UCSD-AML1 (cell line): ENCODE measurements around the gene RSBN1L.
"Not testable (repeated sequence)": the region's sequence is repeated elsewhere in the genome, so short reads cannot be mapped to it uniquely, and the experiment has no call there.

Experiments used
- DNase-seq: peaks from one replicate; lab custom pipeline; 2025; ENCODE audit not compliant: unreplicated experiment; lab: John Stamatoyannopoulos, UW

RSBN1L gene

DNA sequence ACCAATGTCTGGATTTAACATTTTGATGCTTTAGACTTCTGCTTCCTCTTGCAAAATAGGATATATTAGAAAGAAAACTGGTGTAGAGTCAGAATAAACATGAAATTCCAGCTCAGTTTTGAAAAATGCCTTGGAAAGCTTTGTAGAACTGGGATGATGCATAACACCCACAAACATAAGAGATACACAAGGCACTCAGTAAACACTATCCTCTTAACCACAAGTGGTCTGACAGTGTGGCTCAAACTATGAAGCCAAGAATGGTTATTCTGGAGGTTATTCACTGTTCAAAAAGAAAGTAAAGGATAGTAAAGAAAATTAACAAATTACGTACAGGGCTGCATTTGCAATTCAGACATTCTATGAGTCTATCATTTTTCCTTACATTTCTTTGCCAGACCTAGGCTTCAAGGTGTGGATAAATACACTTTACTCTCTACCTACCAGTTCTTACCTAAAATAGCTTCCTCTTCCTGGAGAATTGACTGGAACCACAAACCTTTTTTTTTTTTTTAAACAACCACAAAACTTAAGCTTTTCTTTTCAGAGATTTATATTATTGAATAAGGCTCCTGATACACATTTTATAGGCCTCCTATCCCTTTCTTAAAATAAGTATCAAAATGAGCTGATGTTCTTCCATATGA is 9.0 kb upstream of the RSBN1L start:
- DNase-seq = no peak

DNA sequence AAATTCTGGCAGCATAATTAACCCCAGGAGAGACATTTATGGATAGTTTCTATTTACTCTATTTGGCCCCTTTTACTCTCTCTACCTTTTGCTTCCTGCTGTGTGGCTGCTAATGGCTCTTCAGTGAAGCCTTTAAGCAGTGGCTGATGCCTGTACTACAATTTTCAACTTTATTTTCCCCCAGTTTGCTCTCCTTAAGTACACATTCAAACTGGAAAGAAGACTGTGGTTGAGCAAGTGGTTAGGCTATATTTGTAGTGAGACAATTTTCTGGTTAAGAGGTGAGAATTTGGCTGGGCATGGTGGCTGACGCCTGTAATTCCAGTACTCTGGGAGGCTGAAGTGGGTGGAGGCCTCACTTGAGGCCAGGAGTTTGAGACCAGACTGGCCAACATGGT is 8.5 kb upstream of the RSBN1L start:
- DNase-seq = no peak

DNA sequence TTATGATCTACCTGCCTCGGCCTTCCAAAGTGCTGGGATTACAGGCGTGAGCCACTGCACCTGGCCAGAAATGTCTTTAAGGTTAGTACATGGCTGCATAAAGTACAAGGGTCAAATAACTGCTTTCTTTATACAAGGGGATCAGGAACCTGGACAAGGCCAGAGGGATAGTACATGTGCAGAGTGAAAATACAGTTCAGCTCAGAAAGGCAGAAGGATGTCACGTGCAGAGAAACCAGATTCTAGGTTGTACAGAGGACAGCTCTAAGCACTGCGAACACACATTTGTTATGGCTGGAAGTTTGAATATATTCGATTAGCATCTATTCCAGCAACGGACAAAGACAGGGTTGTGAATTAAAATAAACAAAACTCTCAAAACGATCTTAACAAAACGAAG is 6.0 kb upstream of the RSBN1L start:
- DNase-seq = no peak

DNA sequence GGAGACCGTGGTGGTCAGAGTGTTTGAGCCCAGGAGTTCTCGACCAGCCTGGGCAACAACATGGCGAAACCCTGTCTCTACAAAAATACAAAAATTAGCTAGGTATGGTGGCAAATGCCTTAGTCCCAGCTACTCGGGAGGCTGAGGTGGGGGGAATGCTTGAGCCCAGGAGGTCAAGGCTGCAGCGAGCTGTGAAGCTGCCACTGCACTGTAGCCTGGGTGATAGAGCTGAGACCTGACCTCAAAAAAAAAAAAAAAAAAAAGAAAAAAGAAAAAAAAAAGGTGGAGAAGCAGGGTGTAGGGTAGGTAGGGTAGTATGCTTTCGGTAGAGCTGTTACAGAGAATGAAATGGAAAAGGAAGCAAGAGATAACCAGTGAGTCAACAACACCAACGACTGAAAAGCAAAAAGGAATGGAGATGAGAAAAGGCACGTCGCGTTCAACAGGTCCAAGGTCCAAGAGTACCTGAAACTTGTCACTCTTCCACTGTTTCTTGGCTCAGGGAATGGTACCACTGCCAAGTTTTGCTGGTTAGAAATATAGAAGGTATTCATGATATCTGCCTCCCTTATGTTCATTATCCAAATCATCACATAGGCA is 4.3 kb upstream of the RSBN1L start:
- DNase-seq = no peak

DNA sequence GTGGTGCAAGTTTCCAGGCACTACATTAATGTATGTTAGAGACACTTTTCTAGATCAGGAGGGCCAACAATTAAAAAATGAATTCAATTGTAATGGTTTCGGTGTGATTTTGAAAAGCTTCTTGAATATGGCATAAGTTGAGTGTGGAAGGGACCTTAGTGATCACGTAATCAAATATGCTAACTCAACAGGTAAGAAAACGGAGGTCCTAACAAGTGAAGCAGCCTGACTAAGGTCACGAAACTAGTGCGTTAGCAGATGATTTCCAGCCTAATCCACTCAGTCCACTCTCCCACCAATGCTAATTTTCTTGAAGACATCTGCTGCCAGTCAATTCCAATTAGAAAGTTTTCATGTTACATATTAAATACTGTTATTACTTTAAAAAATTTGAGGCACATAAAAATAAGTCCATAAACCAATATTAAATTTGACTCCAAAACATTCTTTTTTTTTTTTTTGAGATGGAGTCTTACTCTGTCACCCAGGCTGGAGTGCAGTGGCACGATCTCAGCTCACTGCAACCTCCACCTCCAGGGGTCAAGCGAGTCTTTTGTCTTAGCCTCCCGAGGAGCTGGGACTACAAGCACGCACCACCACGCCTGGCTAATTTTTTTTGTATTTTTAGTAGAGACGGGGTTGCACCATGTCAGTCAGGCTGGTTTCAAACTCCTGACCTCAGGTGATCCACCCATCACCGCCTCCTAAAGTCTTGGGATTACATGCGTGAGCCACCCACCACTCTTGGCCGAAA is 2.3 kb upstream of the RSBN1L start:
- no peak for DNase-seq

DNA sequence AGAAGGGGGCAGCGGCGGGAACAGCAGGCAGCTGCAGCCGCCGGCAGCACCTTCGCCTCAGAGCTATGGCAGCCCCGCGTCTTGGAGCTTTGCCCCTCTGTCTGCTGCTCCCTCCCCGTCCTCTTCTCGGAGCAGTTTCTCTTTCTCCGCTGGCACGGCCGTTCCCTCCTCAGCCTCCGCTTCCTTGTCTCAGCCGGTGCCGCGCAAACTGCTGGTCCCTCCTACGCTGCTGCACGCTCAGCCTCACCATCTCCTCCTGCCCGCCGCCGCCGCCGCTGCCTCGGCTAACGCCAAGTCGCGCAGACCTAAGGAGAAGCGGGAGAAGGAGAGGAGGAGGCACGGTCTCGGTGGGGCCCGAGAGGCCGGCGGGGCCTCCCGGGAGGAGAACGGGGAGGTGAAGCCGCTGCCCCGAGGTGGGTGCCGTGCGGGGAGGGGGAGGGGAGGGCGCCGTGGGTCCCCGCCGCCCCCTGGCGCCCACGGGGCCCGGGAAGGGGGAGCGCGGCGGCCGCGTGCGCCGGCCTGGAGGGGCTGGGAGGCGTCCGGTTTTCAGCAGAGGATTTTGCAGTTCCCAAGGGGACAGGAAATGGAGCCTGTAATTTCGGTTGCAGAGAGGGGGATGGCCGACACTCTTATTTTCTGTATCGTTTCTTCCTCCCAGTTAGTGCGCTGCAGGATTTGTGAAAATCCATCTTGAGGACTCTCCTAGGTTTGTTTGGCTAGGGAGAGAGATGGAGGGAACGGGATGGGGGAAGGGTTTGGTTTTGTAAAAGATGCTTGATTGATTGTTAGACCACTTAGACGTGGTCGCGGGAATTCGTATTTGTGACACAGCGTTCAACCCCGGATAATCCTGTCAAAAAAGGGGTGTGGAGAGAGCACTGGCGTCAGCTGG is 630 bp downstream of the RSBN1L start:
- peak; percentile 51 for DNase-seq

DNA sequence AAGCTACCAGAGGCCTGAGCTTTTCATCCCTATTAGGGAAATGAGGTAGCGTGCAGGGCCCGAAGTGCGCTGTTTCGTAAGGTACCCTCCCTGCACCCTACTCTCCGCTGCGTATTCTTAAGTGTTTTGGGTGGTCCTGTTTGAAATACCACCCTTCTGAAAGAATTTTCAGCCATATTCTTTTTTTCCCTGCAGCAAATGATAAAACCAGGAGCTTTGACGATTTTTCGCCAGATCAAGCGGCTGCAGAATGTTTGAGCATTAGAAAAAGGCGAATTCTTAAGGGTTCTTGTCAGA is 1.2 kb downstream of the RSBN1L start:
- DNase-seq = no peak

DNA sequence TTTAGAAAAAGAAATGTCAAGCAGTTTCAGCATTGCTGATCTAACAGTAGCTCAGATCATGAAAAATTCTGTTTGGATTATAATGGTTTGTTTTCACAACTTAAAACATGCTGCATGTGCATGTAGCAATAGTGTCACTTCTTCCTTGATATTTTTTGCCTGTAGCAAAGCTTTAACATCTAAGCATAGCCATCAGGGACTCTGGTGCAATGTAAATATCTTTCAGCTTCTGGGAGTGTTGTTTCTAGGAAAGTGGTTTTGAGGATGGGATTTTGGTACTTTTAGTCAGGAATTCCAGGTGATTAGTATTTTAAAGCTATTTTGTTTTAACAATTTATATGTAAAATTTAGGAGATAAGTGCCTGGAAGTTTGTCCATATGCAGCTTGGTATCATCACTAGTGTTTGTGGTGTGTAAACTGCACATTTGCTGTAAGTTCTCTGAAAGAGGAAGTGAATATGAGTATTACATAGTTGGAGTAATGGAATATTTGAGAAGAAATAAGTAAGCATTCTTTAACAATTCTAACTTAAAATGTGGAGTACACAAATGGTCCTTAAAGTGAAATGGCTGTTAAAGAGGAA is 1.9 kb downstream of the RSBN1L start:
- DNase-seq = no peak

DNA sequence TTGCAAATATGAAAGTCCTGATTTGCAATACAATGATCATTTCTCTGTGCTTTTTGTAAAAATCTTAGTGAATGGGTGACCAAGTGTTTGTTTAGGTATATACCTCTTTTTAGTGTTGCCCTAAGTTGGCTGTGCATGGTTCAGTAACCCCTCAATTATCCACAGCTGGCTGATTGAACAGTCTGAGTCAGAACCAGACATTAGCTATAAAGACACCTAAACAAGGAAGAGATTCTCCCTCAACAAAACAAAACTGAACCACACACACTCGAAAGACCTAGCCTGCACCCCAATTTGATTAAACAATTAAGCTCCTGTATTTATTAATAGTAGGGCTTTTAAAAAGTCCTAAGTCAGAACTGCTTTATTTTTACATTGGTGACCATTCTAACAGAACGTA is 2.8 kb downstream of the RSBN1L start:
- no peak for DNase-seq

DNA sequence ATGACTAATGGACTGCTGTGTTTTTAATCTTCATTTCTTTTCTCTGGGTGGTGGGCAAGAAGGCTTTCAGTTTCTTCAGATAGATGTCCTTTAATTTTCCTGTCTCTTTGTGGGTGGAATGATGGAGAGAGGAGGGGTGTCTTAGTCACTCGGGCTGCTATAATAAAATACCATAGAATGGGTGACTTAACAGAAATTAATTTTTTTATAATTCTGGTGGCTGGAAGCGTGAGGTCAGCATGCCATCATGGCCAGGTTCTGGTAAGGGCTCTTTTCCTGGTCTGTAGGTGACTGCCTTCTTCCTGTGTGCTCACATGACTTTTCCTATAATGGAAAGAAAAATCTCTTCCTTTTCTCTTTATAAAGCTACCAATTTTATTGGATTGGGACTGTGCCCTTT is 6.3 kb downstream of the RSBN1L start:
- no peak for DNase-seq

DNA sequence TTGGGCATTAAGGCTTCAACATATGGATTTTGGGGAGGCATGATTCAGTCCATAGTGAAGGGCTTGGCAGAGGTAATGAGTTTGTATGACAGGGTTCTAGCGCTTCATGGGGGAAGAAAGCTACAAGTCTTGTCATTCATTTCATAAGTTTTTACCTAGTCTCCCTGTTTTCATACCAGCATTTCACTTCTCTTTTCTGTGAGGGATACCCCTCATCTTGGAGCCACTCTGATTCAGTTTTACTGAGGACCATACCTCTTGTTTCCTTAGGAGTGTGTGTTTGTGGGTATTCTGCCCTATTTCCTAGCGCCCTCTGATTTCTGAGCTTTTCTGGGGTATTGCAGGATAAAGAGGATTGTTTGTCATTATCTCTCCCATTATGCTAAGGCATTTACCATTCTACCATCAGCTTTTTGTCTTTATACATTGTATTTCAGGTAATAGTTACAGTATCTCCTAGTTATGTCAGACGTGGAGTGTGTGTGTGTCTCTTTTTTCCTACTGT is 6.8 kb downstream of the RSBN1L start:
- no peak for DNase-seq

DNA sequence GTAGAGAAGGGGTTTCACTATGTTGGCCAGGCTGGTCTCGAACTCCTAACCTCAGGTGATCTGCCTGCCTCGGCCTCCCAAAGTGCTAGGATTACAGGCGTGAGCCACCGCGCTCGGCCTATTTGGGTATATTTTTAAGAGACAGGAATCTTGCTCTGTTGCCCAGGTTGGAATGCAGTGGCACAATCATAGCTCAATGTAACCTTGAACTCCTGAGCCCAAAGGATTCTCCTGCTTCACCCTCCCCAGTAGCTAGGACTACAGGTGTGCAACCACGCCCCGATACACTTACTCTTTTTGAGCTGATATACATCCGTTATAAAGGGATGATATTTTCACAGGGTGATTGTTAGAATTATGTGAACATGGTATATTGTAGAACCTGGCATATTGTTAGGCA is 7.4 kb downstream of the RSBN1L start:
- DNase-seq = not testable (repeated sequence)

DNA sequence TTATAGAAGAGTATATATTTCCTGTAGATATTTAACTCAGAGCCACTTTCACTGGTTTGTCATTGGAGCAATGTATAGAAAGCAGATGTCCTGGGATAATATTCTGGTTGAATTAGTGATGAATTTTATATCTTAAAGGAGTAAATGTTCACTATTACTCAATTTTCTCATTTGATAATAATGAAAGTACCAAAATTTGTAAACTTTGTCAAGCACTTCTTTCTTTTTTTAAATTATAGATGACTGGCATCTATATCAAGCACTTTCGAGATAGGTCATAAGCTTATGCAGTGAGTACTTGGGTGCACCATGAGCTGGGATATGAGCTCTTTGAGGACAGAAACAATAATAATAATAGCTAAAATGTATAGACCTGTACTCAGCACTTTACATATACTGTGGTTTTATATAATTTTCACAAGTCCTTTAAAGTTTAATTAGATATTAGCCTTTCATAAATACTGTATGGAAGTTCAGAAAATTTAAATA is 11.3 kb downstream of the RSBN1L start:
- no peak for DNase-seq

DNA sequence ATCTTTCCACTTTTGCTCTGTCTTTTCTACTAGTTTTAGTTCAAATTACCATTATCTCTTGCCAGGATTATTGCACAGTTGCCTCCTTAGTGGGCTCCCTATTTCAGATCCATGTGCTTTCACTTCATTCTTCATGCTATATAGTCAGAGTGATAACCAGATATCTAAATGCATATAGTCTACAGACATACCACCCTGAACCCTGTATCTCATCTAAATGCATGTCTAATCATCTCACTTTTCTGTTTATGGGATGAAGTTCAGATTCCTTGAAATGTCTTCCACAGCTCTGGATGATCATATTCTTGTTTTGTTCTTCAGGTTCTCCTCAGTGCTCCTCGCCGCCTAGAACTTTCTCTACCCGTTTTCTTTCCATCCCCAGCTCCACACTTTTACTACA is 13.8 kb downstream of the RSBN1L start:
- DNase-seq = no peak

DNA sequence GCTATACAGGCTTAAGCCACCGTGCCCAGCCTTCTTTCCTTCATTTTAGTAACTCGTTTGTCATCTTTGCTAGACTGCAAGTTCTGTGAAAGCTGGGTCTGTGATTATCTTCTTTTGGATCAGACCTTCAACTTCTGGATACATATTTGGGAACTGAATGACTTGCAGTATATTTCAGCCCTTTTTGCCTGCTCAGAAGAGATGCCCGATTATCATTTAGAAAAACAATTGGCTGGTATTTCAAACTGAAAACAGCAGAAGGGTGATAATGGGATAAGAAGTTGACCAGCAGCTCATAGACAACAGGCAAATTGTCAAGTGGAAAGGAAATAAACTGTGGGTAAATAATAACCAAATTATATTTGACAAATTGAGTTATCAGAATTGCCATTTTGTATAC is 14.6 kb downstream of the RSBN1L start:
- no peak for DNase-seq

DNA sequence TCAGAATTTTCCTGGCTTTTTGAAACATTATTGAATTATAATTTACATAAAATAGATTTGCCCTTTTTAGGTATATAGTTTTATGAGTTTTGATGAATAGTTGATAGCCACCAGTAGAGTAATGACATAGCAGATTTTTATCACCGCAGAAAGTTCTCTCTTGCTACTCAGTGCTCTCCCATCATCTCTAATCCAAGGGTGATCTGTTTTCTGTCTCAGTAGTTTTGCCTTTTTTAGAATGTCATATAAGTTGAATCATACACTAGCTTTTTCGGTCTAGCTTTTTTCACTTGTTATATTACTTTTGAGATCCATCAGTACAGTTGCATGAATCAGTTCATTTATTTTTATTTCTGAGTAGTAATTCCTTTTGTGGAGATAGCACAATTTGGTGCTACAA is 17.9 kb downstream of the RSBN1L start:
- DNase-seq = no peak

DNA sequence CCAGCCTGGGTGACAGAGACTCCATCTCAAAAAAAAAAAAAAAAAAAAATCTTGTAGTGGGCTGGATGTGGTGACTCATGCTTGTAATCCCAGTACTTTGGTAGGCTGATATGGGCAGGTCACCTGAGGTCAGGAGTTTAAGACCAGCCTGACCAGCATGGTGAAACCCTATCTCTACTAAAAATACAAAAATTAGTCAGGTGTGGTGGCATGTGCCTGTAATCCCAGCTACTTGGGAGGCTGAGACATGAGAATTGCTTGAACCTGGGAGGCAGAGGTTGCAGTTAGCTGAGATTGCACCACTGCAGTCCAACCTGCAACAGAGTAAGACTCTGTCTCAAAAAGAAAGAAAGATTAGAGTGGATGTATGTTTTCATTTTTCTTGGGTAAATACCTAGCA is 18.7 kb downstream of the RSBN1L start:
- not testable (repeated sequence) for DNase-seq

DNA sequence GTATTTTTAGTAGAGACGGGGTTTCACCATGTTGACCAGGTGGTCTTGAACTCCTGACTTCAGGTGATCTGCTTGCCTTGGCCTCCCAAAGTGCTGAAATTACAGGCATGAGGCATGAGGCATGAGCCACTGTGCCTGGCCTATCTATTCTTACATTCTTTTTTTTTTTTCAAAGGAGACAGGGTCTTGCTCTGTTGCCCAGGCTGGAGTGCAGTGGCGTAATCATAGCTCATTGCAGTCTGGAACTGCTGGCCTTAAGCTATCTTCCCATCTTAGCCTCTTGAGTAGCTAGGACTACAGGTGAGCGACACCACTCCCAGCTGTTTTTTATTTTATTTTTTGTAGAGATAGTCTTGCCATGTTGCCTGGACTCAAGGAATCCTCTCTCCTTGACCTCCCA is 20.5 kb downstream of the RSBN1L start:
- DNase-seq = no peak

DNA sequence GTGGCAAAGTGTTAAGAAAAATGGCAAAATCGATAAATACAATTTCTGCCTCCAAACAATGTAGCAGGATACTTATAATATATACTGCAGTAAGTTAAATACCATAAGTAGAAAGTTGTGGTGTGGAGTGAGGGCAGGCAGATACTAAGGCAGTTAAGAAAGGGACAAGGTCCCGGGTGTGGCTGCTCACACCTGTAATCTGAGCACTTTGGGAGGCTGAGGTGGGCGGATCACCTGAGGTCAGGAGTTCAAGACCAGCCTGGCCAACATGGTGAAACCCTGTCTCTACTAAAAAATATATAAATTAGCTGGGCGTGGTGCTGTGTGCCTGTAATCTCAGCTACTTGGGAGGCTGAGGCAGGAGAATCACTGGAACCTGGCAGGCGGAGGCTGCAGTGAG is 21.3 kb downstream of the RSBN1L start:
- not testable (repeated sequence) for DNase-seq

DNA sequence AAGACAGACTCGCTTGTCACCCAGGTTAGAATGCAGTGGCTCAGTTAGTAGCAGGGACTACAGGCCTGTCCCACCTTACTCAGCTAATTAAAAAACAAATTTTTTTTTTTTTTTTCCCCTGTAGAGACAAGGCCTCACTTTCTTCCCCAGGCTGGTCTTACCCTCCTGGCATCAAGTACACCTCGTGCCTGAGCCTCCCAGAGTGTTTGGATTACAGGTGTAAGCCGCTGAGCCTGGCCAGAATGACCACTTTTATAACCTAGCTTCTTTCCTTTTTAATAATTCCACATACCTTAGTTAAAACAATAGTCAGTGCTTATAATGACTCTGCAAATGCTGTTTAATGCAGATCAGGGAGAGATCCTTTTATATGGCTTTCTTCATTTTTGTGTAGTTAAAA is 31.3 kb downstream of the RSBN1L start:
- no peak for DNase-seq
